Measurements from ENCODE around the gene AP1G1. TPM values are rescaled to one million over a fixed set of nuclear protein-coding genes. Genes with fewer than 3 reads are reported as not detected.

The AP1G1 gene
- total RNA-seq = 136 TPM

GRCh38 chr16:71808593-71809459 lies at the start of gene AP1G1:
AP1G1 (minus strand) TSS chr16:71808834; CDS start chr16:71789479, 19,355 bp downstream.

GRCh38 chr16:71845639-71846430 lies 37.2 kb upstream of the AP1G1 start, which contains the start of gene ATXN1L:
ATXN1L (plus strand) TSS chr16:71845976; CDS start chr16:71849741, 3,765 bp downstream.

DNA sequence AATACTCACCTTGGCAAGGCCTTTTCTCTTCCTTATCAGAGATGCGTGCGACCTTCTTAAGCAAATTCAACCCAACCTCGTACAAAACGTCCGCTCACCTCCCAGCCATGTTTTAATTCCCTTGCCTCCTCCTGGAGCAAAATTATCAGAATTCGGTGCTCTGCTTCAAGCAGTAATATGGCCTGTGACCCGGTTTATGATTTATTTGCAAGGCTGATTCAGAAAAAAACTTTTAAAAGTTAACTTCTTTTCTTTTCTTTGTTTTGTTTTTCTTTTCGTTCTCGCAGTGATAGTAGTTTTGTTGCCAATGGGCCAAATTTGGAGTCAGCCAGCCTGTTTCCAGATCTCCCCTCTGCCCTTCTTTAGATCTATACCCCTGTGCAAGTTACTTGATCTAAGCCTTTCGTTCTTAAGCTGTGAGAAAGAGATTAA lies 84.3 kb downstream of the AP1G1 start, which contains the start of gene PHLPP2:
PHLPP2 (minus strand) TSS at position 382 of the 432 bp plus-strand sequence. CDS start 9,906 bp downstream, outside the sequence.

Other genes starting within 250 kb of the AP1G1 start
- not detected for gene TAT, start 231.7 kb downstream of the AP1G1 start, total RNA-seq
- gene MARVELD3, start 182.7 kb downstream of the AP1G1 start, total RNA-seq = 1.9 TPM
- 24.3 TPM for gene PHLPP2, start 84.1 kb downstream of the AP1G1 start, total RNA-seq
- 21.8 TPM for gene ATXN1L, start 37.1 kb upstream of the AP1G1 start, total RNA-seq
- gene ZNF821, start 75.3 kb upstream of the AP1G1 start, total RNA-seq = 23.4 TPM
- 264 TPM for gene IST1, start 86.7 kb upstream of the AP1G1 start, total RNA-seq
- 0.05 TPM for gene PKD1L3, start 191.6 kb upstream of the AP1G1 start, total RNA-seq
- gene DHODH, start 199.9 kb upstream of the AP1G1 start, total RNA-seq = 6.9 TPM
- 0.55 TPM for gene HP, start 245.7 kb upstream of the AP1G1 start, total RNA-seq